GM12872 (cell line): ENCODE results near the gene CALCOCO1.

Source experiments
- TF ChIP-seq, protein P1 (sequence below): IDR thresholded peaks from 3 replicates; pipeline ENCODE4 v1.5.1; 2011; ENCODE audit warnings: low read depth, mild to moderate bottlenecking, low read length, moderate library complexity; ENCODE audit not compliant: insufficient read depth

Gene CALCOCO1

DNA sequence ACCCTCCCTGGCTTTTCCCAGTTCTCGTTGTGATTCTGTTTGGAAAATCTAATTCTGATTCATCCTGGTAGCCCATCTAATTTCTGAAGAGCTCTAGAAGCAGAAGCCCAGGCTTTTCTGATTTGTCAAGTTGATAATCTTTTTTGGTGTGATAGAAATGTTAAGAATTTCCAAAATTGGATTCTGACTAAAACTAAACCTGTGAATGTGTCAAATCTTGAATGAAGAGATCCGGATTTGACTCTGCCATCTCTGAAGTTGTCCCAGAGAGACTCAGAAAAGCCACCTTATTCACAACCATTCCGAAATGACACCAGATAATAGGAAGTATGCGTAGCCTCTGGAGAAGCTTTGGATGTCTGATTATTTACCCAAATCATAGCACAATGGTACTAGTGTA lies 37.4 kb upstream of the CALCOCO1 start:
- TF ChIP-seq, protein P1, sequence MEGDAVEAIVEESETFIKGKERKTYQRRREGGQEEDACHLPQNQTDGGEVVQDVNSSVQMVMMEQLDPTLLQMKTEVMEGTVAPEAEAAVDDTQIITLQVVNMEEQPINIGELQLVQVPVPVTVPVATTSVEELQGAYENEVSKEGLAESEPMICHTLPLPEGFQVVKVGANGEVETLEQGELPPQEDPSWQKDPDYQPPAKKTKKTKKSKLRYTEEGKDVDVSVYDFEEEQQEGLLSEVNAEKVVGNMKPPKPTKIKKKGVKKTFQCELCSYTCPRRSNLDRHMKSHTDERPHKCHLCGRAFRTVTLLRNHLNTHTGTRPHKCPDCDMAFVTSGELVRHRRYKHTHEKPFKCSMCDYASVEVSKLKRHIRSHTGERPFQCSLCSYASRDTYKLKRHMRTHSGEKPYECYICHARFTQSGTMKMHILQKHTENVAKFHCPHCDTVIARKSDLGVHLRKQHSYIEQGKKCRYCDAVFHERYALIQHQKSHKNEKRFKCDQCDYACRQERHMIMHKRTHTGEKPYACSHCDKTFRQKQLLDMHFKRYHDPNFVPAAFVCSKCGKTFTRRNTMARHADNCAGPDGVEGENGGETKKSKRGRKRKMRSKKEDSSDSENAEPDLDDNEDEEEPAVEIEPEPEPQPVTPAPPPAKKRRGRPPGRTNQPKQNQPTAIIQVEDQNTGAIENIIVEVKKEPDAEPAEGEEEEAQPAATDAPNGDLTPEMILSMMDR, result no peak

DNA sequence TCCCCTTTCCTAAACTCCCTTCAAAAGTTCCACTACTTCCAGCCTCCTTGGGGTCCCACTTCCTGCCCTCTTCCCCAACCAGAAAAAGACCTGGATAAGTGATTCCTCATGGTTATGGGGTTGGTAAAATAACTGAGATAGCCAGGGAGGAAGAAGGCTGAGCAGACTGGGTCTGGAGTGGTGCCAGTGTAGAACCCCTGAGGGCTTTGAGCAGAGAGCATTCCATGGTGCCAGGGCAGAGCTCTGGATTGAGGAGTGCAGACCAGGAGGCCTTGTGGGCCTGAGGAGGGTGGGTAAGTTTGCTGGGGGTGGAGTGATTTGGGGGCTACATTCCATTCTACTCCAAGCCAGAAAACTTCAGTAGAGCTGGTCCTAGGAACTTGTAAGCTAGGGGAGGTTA lies 34.1 kb upstream of the CALCOCO1 start:
- TF ChIP-seq, protein P1, result no peak

DNA sequence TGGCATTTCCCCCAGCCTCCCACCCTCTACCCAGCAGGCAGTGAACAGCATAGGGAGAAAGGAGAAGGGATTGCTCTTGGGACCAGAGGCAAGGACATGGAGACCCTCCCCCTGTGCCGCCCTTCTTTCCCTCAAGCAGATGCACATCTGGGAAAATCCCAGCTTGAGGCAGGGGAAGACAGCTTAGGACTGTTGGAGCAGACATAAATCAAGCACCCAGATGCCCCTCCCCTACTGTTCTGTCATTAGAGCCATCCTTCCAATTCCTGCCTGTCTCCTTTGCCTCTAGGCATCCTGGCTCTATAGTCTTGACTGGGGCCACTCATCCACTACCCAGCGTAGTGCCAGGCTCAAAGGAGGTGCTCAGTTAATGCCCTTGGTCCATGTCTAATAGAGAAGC lies 32.0 kb upstream of the CALCOCO1 start:
- TF ChIP-seq, protein P1, result no peak

DNA sequence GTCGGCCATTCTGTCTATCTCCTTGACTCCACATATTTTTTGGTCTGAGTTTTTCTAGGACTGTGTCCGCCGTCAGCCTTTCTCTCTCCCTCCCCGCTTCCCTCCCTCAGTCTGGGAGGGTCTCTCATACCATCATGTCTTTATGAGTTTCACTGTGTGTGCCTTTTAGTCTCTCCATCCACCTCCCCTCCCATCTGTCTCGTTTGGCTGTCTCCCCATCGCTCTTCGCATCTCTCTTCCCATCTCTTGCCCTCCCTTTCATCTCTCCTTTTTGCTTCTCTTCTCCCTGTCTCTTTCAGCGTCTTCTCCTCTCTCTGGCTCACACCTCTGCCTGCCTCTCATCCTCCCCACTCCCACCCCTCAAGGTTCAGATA lies 31.5 kb upstream of the CALCOCO1 start:
- TF ChIP-seq, protein P1, result no peak

DNA sequence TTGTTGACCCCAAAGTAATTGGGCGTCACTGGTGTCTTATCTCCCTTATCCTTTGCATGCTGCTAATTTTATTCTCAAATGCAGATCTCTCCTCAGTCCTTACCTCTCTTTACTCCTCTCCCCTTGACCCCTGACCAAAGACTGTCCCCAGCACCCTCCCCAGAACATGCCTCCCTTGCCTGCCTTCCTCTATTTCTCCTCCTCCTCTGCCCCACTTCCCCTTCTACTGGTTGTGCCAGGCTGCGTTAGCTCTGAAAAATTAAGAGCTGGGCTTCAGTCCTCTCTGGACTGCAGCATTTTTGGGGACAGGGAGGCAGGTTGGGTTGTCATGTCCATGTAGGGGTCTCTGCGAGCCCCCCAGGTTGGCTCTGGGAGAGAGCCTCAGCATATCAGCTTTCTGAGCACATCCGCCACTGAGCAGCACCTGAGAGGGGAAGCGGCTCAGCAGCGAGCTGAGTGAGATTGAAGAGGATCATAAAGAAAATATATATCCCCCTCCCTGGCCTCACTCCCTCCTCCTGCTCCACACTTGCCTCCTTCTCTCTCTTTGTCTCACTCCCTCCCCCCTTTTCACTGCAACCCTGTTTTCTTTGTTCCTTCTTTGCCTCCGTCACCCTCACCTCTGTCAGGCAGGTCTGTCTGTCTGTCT lies 31.0 kb upstream of the CALCOCO1 start:
- TF ChIP-seq, protein P1, result no peak

DNA sequence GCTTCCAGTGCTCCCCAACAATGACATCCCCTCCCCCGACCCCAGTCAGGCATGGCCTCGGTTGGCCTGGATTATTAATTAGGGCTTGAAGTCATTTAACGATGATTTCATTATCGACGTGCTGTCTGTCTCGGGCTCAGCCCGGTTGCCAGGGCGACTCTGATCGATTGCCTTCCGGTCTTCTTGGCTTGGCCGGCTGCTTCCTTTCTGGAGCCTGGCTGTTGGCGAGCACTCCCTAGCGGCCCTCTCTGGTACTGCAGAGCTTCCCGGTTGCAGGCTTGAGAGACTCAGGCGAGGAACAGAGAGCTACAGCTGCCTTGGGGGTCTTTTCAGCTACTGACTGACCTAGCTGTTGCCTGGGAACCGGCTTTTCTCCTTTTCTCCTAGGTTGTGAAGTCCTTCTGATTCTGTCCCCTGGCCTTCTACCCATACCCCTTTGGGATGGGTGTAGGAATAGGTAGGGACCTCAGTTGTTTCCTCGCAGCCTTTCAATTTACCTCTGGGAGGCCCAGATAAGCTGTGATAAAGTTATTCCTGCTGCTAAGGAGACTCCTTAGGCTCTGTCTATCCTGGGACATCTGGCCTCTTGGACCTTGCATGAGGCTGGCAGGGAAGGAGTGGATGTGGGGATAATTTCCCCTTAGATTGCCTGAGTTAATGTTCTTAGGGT lies 30.0 kb upstream of the CALCOCO1 start:
- TF ChIP-seq, protein P1, result peak; percentile 99

DNA sequence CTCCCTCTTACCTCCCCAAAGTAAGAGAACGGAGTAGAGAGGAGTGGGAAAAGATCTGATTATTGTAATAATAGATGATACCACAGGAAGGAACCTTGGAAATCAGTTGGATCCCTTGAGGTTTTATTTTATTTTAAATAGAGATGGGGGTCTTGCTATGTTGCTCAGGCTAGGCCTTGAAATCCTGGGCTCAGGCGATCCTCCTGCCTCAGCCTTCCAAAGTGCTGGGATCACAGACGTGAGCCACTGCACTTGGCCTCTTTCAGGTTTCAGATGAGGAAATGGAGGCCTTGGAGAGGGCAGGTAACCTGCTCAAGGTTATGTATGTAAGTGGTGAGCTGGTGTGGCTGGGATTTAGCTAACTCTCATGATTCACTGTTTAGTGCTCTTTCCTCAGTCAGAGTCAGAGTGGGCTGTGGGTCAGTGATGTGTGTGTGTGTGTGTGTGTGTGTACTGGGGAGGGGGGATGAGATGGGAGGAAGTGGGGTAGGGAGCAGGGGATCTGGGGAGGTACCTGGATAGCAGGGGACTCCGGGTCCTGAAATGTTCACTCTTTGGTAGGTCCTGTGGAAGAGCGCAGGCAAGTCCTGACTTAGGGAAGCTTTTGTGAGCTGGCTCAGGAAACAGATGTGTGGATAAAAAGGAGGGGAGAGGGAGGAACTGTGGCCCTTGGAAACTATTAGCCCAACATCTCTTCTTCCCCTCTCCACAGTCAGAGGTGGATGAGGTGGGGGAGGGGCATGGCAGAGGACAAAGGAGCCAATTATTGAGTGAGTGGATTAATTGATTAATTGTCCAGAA lies 29.2 kb upstream of the CALCOCO1 start:
- TF ChIP-seq, protein P1, result no peak
